CD4-positive, alpha-beta T cell (primary cell): ENCODE results near the gene GPC1. TPM values are rescaled to one million over a fixed set of nuclear protein-coding genes. Genes with fewer than 3 reads are reported as not detected.

ENCODE experiments used
- ATAC-seq: fragments of 200-7000 bp; cut with Tn5 transposase; one replicate; pipeline ENCODE4 v1.10.0; 2022; ENCODE audit warnings: mild to moderate bottlenecking; ENCODE audit not compliant: poor library complexity
- CTCF ChIA-PET: fragments of 350-600 bp; sonication (Branson Sonifier 250); formaldehyde crosslinking; loops from one replicate; lab custom pipeline; 2021; ENCODE audit warnings: antibody characterized with exemption, inconsistent platforms; lab: Charles Lee
- POLR2A ChIA-PET: fragments of 350-600 bp; sonication (Branson Sonifier 250); formaldehyde crosslinking; loops from one replicate; lab custom pipeline; 2021; ENCODE audit warnings: antibody characterized with exemption, inconsistent platforms; lab: Charles Lee
- DNase-seq, 14 experiments: peaks; one replicate each; pipeline ENCODE4 v3.0.0-alpha.2; 2013 to 2020; ENCODE audit warnings: mixed read lengths in 2 of 14
- H3K27ac ChIP-seq, 2 donors: one replicate each; pipeline versions ENCODE4 v1.5.1 to v1.7.0; 2013; ENCODE audit warnings: low read length in 2 of 2, low read depth in 1 of 2, mild to moderate bottlenecking in 1 of 2
- H3K27me3 ChIP-seq, 2 experiments: 1 replicate in 1 of 2; 2 replicates in 1 of 2; pipeline versions ENCODE4 v1.6.1 to v1.7.0; 2013; ENCODE audit warnings: low read length in 2 of 2, control low read depth in 1 of 2, mild to moderate bottlenecking in 1 of 2, moderate library complexity in 1 of 2; ENCODE audit not compliant: insufficient read depth in 2 of 2, control insufficient read depth in 1 of 2
- H3K36me3 ChIP-seq: one replicate; pipeline ENCODE4 v1.6.1; 2013; ENCODE audit warnings: low read length, control low read depth; ENCODE audit not compliant: insufficient read depth
- H3K4me1 ChIP-seq: one replicate; pipeline ENCODE4 v1.6.1; 2013; ENCODE audit warnings: low read length, control low read depth; ENCODE audit not compliant: insufficient read depth
- H3K4me3 ChIP-seq: one replicate; pipeline ENCODE4 v1.5.1; 2013; ENCODE audit warnings: mild to moderate bottlenecking, low read length, moderate library complexity
- H3K9me3 ChIP-seq, 2 experiments: 1 replicate in 1 of 2; 2 replicates in 1 of 2; pipeline versions ENCODE4 v1.6.1 to v1.7.0; 2013; ENCODE audit warnings: low read length in 2 of 2, mild to moderate bottlenecking in 2 of 2, control low read depth in 1 of 2, moderate library complexity in 1 of 2; ENCODE audit not compliant: control insufficient read depth in 1 of 2, insufficient read depth in 1 of 2
- H3K27ac Mint-ChIP-seq: one replicate; pipeline ENCODE4 v1.8.0; 2020; ENCODE audit warnings: mixed read lengths
- H3K27me3 Mint-ChIP-seq: one replicate; pipeline ENCODE4 v1.8.0; 2021; ENCODE audit warnings: mixed read lengths
- H3K36me3 Mint-ChIP-seq: one replicate; pipeline ENCODE4 v1.8.0; 2021; ENCODE audit warnings: low read depth, mixed read lengths
- H3K4me1 Mint-ChIP-seq: one replicate; pipeline ENCODE4 v1.8.0; 2021; ENCODE audit warnings: low read depth, mixed read lengths
- H3K4me3 Mint-ChIP-seq: one replicate; pipeline ENCODE4 v1.8.0; 2020; ENCODE audit warnings: mild to moderate bottlenecking, mixed read lengths
- H3K9me3 Mint-ChIP-seq: one replicate; pipeline ENCODE4 v1.8.0; 2020; ENCODE audit warnings: mixed read lengths
- CTCF ChIP-seq: fragments of 200-600 bp; IDR thresholded peaks from one replicate; pipeline ENCODE4 v1.8.0; 2022; ENCODE audit warnings: antibody characterized with exemption, mild to moderate bottlenecking
- intact Hi-C, 2 experiments: fragments of 100-400 bp; cut with DNase I in 1 of 2; cut with micrococcal nuclease in 1 of 2; formaldehyde crosslinking; loops; one replicate each; pipeline versions ENCODE4 v1.15.1 to v1.9.0; 2023 to 2025; cut with DNase I, micrococcal nuclease
- total RNA-seq, 174 experiments: library from RNA in 2 of 174; stranded (reverse) in 2 of 174; gene quantifications; one replicate each; pipeline ENCODE4 v1.2.3 and lab custom pipeline; 2021 to 2026

GPC1 gene
- total RNA-seq, 2 experiments from 2014 or later, result 0.58 to 0.98 TPM

GRCh38 chr2:240507778-240508251 lies 72.4 kb downstream of the GPC1 start:
- TF ChIP-seq CTCF, result no peak
- ChIA-PET CTCF (no interaction called here), POLR2A (no interaction called here)
- Mint-ChIP-seq H3K27ac (no peak overlapping the region), H3K36me3 (peaks cover 22% of the 10 kb centered on the region), H3K4me1 (no peaks in the 10 kb centered on the region), H3K9me3 (no peaks in the 10 kb centered on the region), H3K27me3 (no peaks in the 10 kb centered on the region), H3K4me3 (no peak overlapping the region)
- Histone ChIP-seq H3K27ac (no peak overlapping the region), H3K4me1 (no peaks in the 10 kb centered on the region), H3K27me3 (no peaks in the 10 kb centered on the region), H3K36me3 (peaks cover 24% of the 10 kb centered on the region), H3K4me3 (no peak overlapping the region), H3K9me3 (no peaks in the 10 kb centered on the region)
- intact Hi-C loops, result no loop called here
- DNase-seq, result no peak
- no peak for ATAC-seq

DNA sequence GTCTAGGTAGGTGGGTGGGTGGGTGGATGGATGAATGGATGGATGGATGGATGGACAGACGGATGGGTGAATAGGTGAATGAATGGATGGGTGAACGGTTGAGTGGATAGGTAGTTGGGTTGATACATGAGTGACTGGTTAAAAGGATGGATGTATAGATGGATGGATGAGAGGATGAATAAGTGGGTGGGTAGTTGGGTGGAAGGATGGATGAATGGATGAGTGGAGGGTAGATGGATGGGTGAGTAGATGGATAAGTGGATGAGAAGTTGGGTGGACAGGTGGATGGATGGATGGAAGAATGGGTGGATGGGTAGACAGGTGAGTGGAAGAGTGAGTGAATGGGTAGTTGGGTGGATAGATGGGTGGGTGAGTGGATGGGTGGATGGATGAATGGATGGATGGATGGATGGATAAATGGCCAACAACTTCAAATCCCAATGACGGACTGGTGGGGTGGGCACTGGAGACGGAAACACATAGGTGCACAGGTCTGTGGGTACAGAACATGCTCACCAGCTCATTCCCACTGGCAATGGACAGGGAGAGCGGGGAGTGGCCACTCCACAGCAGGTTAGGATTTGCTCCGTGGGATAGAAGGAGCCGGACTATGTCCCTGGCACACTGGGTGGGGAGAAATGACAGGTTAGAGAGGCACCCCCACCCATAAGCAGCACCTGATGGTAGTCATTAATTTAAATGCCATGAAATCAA lies 73.5 kb downstream of the GPC1 start:
- no peaks in the 10 kb centered on the region for H3K9me3 ChIP-seq
- Mint-ChIP-seq H3K27ac (no peak overlapping the region), H3K27me3 (no peaks in the 10 kb centered on the region), H3K9me3 (no peaks in the 10 kb centered on the region), H3K4me1 (peaks cover 3% of the 10 kb centered on the region), H3K36me3 (peaks cover 22% of the 10 kb centered on the region), H3K4me3 (no peak overlapping the region)
- ChIA-PET CTCF (no interaction called here), POLR2A (no interaction called here)
- no peak for ATAC-seq
- peaks cover 24% of the 10 kb centered on the region for H3K36me3 ChIP-seq
- intact Hi-C loops, result no loop called here
- H3K27me3 ChIP-seq, result no peaks in the 10 kb centered on the region
- no peak overlapping the region for H3K4me3 ChIP-seq
- TF ChIP-seq CTCF, result no peak
- H3K4me1 ChIP-seq, result peaks cover 7% of the 10 kb centered on the region
- no peak overlapping the region for H3K27ac ChIP-seq
- no peak for DNase-seq

- Histone ChIP-seq H3K27ac (no peak overlapping the region), H3K4me3 (no peak overlapping the region), H3K4me1 (peaks cover 15% of the 10 kb centered on the region), H3K36me3 (peaks cover 24% of the 10 kb centered on the region), H3K9me3 (no peaks in the 10 kb centered on the region), H3K27me3 (no peaks in the 10 kb centered on the region)
- DNase-seq, result peak in 1 of 14 experiments; percentile 13
- ChIA-PET CTCF (no interaction called here), POLR2A (no interaction called here)
- TF ChIP-seq CTCF, result no peak
- H3K27ac Mint-ChIP-seq, result no peak overlapping the region
- H3K27me3 Mint-ChIP-seq, result no peaks in the 10 kb centered on the region
- H3K4me3 Mint-ChIP-seq, result no peak overlapping the region
- no peaks in the 10 kb centered on the region for H3K9me3 Mint-ChIP-seq
- H3K4me1 Mint-ChIP-seq, result peaks cover 6% of the 10 kb centered on the region
- ATAC-seq, result no peak
- H3K36me3 Mint-ChIP-seq, result peaks cover 22% of the 10 kb centered on the region
- intact Hi-C loops, result loop anchor here (5.0 to 10.0 kb wide), 4 partner anchors 47 to 225 kb away; partner anchors contain the start of genes ANKMY1 (in 1 of the 2), DUSP28 (in 1 of the 2) and RNPEPL1 (in 1 of the 2)
Measured at GRCh38 chr2:240509667-240510512, 74.4 kb downstream of the GPC1 start.
